NCI-H2107 (cell line): ENCODE results near the gene EVPL.

Source experiments
- DNase-seq: peaks from one replicate; lab custom pipeline; 2025; lab: John Stamatoyannopoulos, UW

EVPL gene

GRCh38 chr17:76017481-76018339, 9.4 kb downstream of the EVPL start:
- no peak for DNase-seq

- DNase-seq = peak; percentile 88
Observed at GRCh38 chr17:76014925-76015261, 12.2 kb downstream of the EVPL start.

GRCh38 chr17:76014100-76014924, 12.8 kb downstream of the EVPL start:
- DNase-seq = peak; percentile 80

- no peak for DNase-seq
Observed at GRCh38 chr17:76013377-76013932, 13.7 kb downstream of the EVPL start.

DNA sequence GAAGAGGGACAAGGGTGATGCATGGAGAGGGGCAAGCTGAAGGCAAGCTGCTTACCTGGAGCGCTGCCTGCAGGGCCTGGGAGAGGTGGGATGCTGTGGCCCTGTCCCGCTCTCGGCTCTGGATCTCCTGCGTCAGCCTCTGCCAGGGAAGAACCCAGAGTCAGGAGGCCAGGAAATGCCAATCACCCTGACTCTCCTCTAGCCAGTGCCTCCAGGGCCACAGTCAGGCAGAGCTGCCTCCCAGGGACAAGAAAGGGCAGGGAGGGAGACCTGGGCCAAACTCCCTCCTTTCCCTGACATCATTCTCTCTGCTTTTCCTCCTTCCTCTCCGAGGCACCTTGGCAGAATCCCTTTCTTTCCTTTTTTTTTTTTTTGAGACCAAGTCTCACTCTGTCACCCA, 15.2 kb downstream of the EVPL start:
- no peak for DNase-seq

GRCh38 chr17:76009969-76010661, 17.0 kb downstream of the EVPL start:
- no peak for DNase-seq

- DNase-seq = no peak
Observed at GRCh38 chr17:76009447-76009846, 17.7 kb downstream of the EVPL start.

DNA sequence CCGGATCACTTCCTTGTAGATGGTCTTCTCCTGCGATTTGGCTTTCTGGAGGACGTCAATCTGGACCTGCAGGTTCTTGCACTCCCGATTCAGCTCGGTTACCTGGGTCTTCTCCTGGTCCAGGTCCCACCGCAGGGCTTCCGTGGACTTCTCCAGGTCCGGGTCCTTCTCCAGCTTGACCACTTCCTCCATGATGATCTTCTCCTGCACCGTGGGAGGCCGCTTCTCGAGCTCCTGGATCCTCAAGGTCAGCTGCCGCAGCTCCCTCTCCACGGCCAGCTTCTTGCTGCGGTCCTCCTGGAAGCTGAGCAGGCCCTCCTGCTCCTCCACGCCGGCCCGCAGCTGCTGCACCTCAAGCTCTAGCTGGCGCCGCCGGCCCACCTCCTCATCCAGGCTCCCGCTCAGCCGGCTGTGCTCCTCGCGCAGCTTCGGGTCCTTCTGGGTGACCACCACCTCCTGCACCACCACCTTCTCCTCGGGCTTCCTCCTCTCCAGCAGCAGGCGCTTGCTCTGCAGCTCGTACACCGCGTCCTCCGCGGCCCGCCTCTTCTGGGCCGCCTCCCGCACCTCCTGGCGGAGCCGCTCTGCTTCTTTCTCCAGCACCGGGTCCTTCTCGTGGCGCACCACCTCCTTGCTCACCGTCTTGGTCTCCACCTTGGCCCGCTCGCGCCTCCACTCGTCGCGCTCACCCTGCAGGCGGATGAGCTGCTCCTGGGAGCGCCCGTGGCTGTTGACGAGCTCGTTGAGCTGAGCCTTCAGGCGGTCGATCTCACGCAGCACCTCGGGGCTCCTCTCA, 18.3 kb downstream of the EVPL start:
- DNase-seq = no peak

GRCh38 chr17:76008208-76008607, 18.9 kb downstream of the EVPL start:
- no peak for DNase-seq

- no peak for DNase-seq
Observed at GRCh38 chr17:76007850-76008165, 19.3 kb downstream of the EVPL start.

DNA sequence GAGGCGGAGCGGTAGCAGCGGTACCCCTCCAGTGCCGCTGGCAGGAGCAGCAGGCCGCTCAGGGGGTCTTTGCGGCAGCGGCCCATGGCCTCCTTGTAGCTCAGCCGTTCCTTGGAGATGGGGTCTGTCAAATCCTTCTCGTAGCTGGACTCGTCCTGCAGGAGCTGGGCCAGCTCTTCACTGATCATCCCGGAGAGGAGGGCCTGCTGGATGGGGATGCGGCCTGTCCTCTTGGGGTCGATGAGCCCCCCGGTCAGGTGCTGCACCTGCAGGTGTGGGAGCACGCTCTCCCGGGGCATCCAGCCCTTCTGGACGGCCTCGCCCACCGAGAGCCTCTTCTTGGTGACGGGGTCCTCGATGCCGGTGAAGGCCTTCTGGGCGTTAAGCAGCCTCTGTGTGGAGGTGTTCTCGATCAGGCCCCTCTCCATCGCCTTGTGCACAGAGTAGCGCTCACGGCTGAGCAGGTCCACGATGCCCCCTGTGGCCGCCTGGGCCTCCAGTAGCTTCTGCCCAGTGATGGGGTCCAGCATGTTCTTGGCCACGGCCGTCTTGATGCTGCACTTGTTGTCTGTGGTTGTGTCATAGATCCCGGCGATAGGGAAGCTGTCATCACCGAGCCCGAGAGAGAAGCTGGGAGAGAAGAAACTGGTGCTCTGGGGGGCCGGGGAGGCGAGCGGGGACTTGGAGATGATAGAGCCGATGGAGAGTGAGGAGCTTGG, 19.8 kb downstream of the EVPL start:
- no peak for DNase-seq

DNA sequence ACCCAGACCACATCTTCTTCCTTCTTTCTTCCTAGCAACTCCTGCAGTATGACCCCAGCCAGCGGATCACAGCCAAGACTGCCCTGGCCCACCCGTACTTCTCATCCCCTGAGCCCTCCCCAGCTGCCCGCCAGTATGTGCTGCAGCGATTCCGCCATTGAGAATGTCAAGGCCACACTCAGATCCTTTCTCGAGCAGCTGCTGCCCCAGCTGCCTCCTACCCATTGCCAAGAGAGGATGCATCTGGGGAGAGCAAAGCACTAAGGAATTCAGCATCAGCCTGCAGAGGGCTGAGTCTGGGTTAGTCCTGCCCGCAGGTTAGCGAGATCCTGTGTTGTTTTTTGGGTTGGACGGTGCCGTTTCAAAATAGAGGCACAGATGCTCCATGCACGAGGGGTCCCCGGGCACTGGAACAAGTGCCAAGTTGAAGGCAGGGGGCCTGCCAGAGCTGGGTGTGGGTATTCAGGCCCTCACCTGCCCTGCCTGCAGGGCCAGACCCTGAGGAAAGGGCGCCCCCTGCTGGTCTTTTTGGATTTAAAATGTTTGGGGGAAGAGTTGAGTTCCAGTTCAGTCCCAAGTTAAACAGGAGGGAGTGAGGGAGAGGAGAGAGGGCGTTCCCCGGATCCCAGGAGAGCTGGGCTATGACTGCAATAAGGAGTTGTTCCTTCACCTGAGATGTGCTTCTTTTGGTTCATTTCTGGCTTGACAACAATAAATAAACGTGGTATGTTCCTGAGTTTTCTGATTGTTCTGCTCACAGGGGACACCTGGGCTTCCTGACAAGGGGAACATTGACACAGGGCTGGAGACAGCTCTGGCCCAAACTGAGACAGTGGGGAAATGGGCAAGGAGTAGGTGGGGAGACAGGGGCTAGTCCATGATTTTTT, 21.6 kb downstream of the EVPL start:
- DNase-seq = peak; percentile 57

- DNase-seq = no peak
Observed at GRCh38 chr17:76004750-76005262, 22.3 kb downstream of the EVPL start.

DNA sequence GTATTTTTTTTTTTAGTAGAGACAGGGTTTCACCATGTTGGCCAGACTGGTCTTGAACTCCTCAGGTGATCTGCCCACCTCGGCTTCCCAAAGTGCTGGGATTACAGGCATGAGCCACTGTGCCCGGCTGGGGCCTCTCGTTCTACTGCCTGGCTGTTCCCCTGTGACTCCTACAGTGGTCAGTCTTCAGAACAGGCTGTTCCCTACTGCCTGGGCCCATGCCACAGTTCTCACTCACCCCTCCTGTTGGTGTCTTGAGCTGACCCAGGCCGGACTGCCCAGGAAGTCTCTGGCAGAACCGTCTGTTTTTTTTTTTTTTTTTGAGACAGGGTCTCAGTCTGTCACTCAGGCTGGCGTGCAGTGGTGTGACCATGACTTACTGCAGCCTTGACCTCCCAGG, 23.2 kb downstream of the EVPL start:
- no peak for DNase-seq

GRCh38 chr17:76002100-76002499, 25.0 kb downstream of the EVPL start:
- no peak for DNase-seq

GRCh38 chr17:76000755-76001521, 26.2 kb downstream of the EVPL start, which contains the start of gene CDK3:
TSS of gene CDK3 (plus strand) at chr17:76000855. CDS start at chr17:76001426, 571 bp downstream.
- DNase-seq = no peak

DNA sequence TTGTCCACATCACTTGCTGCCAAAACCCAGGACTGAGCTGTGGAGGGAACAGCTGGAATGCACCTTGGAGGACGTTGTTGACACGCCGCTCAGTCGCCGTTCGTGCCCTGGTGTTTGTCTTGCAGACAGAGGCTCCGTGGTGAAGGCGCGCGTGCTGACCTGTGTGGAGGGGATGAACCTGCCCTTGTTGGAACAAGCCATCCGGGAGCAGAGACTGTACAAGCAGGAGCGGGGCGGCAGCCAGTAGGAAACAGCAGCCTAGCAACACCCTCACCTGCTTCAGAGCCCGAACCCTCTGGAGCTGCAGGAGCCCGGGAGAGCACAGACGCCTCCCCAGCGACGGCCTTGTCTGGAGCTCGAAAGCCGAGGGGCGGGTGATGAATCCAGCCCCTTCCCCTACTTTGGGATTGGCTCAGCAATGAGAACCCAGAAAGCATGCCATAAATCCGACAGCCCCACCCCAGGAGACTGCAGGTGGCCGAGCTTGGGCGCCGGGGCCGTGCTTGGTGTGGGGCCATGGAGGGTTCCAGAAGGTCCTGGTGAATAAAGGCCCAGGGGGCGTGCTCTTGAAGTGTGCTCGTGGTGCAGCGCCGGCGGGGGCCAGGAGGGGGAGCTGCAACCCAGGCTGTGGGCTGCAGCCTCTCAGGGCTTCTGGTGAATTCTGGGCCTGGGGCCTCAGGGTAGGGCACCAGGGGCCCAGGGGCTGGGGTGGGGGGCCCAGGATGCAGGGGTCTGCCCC, 26.9 kb downstream of the EVPL start:
- no peak for DNase-seq

GRCh38 chr17:75998327-75998795, 28.7 kb downstream of the EVPL start:
- no peak for DNase-seq
